ENCODE results near the gene HOXB5.

Gene HOXB5

GRCh38 chr17:48616717-48617470, 23.3 kb upstream of the HOXB5 start:
- TF ChIP-seq CTCF (IDR thresholded peaks at IDR 0.05), result no peak
- no peak for TF ChIP-seq ZFX (IDR thresholded peaks at IDR 0.05; ENCODE audit: borderline replicate concordance)
- H3K27ac ChIP-seq, result peak overlapping the region; percentile 96

GRCh38 chr17:48615963-48616716, 22.6 kb upstream of the HOXB5 start:
- TF ChIP-seq CTCF (IDR thresholded peaks at IDR 0.05) (no peak), ZFX (IDR thresholded peaks at IDR 0.05; ENCODE audit: borderline replicate concordance) (no peak)

GRCh38 chr17:48615047-48615962, 21.7 kb upstream of the HOXB5 start, which contains the start of gene HOXB8:
Gene HOXB8, minus strand, starts transcription at chr17:48615292. Its CDS starts 588 bp downstream, at chr17:48614704.
- TF ChIP-seq CTCF (IDR thresholded peaks at IDR 0.05) (no peak), ZFX (IDR thresholded peaks at IDR 0.05; ENCODE audit: borderline replicate concordance) (no peak)
- H3K27ac ChIP-seq, result peak within 1 kb of the TSS; percentile 96

More at GRCh38 chr17:48615963-48616716, 22.6 kb upstream of the HOXB5 start:
- H3K27ac ChIP-seq, result peak overlapping the region; percentile 96

GRCh38 chr17:48613862-48614694, 20.5 kb upstream of the HOXB5 start:
- TF ChIP-seq ZFX (IDR thresholded peaks at IDR 0.05; ENCODE audit: borderline replicate concordance) (no peak), CTCF (IDR thresholded peaks at IDR 0.05) (no peak)
- H3K27ac ChIP-seq, result peak overlapping the region; percentile 96

GRCh38 chr17:48612854-48613691, 19.5 kb upstream of the HOXB5 start:
- TF ChIP-seq ZFX (IDR thresholded peaks at IDR 0.05; ENCODE audit: borderline replicate concordance) (no peak), CTCF (IDR thresholded peaks at IDR 0.05) (peak; percentile 34)
- H3K27ac ChIP-seq, result peak overlapping the region; percentile 96
